ENCODE data around the gene CLCN1. TPM values are rescaled to one million over a fixed set of nuclear protein-coding genes. Genes with fewer than 3 reads are reported as not detected.

Gene CLCN1
- total RNA-seq, 1 experiment from 2014 or later = 2.8 TPM

DNA sequence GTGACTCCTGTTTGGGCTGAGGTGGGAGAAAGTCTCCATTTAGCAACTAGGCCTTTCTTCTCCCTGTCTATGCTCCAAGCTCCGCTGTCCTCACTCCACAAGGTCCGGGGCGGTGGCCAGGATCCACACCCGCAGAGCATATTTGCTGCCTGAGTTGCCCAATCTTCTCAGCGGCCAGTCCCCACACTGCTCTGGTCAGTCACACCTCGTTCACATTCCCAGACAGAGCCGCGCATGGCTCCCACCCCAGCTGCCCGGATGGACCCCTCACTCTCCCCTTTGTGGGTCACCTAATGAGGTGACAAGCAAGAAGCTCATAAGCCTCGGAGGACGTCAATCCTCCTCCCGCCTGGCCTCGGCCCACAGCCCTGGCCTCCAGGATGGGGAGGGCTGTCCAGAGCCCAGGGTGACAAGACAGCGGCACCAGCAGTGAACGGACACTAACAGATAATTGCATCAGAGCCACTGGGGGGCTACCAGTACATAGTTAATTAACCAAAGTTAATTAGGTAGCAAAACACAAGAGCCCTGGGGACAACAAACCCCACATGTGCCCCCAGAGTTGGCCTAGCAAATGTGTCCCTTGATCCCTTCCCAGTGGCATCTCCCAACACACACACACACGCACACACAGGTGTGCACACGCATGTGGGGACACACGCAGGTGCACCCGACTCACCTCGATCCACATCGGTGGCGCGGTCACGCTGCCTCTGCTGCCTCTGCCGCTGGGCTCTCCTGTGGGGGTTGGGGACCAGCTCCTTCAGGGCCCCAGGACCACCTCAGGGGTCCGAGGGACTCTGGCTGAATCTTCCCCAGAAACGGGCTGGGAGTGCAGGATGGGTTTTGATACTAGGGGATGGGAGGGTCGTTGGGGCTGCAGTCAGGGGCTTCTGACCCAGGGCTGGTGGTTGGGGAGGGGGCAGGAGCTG lies 81.0 kb downstream of the CLCN1 start:
- DNase-seq (ENCODE audit: low spot score) = no peak

DNA sequence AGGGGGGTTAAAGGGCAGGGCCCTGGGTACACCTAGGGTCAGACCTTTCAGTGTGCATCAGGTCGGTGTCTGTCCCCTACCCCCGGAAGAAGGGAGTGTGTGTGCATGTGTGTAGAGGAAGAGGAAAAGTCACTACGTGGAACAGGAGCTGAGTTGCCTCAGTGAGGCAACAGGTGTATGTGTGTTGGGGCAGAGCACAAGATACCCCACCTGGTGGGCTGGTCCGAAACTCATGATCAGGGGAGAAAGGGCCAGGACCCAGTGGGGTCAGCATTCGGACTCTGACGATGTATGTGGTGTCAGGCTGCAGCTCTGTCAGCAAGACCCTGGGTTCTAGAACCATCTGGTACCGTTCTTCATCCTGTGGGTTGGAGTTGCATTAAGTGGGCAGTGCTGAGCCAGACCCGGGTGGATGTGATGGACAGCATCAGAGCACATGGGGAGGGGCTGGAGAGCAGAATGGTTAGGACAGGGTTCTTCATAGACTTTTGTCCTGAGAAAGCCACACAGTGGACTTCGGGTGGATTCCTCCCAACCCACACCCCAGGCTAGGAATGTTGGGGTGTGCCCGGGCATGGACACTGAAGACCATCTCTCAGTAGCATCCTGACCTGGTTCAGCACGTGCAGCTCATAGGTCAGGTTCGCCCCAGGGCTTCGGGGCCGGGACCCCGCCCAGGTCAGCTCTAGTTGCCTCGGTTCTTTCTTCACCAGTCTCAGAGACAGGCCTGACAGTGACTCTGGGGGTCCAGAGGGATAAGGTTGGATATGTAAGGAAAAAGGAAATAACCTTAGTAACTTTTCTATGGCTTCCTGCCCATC lies 82.0 kb downstream of the CLCN1 start:
- DNase-seq (ENCODE audit: low spot score) = no peak

GRCh38 chr7:143398616-143399015 lies 82.7 kb downstream of the CLCN1 start:
- no peak for DNase-seq (ENCODE audit: low spot score)

GRCh38 chr7:143399151-143399550 lies 83.2 kb downstream of the CLCN1 start:
- no peak for DNase-seq (ENCODE audit: low spot score)

GRCh38 chr7:143399642-143400041 lies 83.7 kb downstream of the CLCN1 start:
- DNase-seq (ENCODE audit: low spot score) = no peak

GRCh38 chr7:143401265-143401664 lies 85.4 kb downstream of the CLCN1 start:
- DNase-seq (ENCODE audit: low spot score) = no peak

Small RNA genes within 50 kb of the gene (small RNA-seq; reads per million reads assigned to genes)
- 0.29 reads per million for gene MIR6892
- not detected for gene RN7SL481P
- gene RN7SL535P = not detected

Other genes with a start within 250 kb of the CLCN1 start
- gene PIP, start 184.0 kb upstream of the CLCN1 start, total RNA-seq (2014; rRNA removed; shearing (Covaris generic)) = not detected in 2 replicates
- gene TAS2R39, start 132.7 kb upstream of the CLCN1 start, total RNA-seq (2014; rRNA removed; shearing (Covaris generic)) = not detected in 2 replicates
- not detected in 2 replicates for gene TAS2R40, start 94.1 kb upstream of the CLCN1 start, total RNA-seq (2014; rRNA removed; shearing (Covaris generic))
- gene GSTK1, start 52.7 kb upstream of the CLCN1 start, total RNA-seq (2014; rRNA removed; shearing (Covaris generic)) = 298 and 301 TPM in 2 replicates
- 53.9 and 79.7 TPM in 2 replicates for gene TMEM139, start 31.2 kb upstream of the CLCN1 start, total RNA-seq (2014; rRNA removed; shearing (Covaris generic))
- gene CASP2, start 27.8 kb upstream of the CLCN1 start, total RNA-seq (2014; rRNA removed; shearing (Covaris generic)) = 26.6 and 27.7 TPM in 2 replicates
- gene FAM131B, start 46.6 kb downstream of the CLCN1 start, total RNA-seq (2014; rRNA removed; shearing (Covaris generic)) = 13.2 and 17.6 TPM in 2 replicates
- gene ZYX, start 65.2 kb downstream of the CLCN1 start, total RNA-seq (2014; rRNA removed; shearing (Covaris generic)) = 116 and 148 TPM in 2 replicates
- 54.3 and 65.6 TPM in 2 replicates for gene EPHA1, start 92.7 kb downstream of the CLCN1 start, total RNA-seq (2014; rRNA removed; shearing (Covaris generic))
- gene TAS2R60, start 127.3 kb downstream of the CLCN1 start, total RNA-seq (2014; rRNA removed; shearing (Covaris generic)) = not detected in 2 replicates
- gene TAS2R41, start 161.8 kb downstream of the CLCN1 start, total RNA-seq (2014; rRNA removed; shearing (Covaris generic)) = not detected in 2 replicates